ENCODE data around the gene TTC3. TPM values are rescaled to one million over a fixed set of nuclear protein-coding genes. Genes with fewer than 3 reads are reported as not detected.

Gene TTC3
- total RNA-seq, 1 experiment from 2014 or later: 92.8 TPM

- H3K27ac Mint-ChIP-seq (ENCODE audit: unreplicated experiment): no peak overlapping the region
Measured at GRCh38 chr21:37063433-37063832, 9.6 kb upstream of the TTC3 start.

DNA sequence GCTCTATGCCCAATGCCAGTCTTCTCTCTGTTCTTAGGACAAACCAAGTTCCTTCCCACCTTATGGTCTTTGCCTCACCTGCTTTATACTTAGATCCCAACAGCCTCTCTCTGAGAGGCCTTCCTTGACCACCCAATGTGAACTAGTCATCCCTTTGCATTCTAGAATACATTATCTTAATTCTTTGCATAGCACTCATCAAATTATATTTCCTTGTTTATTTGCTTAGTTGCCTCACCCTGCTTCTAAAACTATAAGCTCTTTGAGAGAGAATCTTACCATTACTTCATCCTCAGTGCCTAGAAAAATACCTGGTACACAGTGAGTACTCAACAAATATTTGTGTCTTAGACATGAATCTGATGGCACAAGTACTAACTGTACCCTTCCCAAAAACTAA lies 8.2 kb upstream of the TTC3 start:
- peaks cover 20% of the 10 kb centered on the region for H3K36me3 Mint-ChIP-seq (ENCODE audit: insufficient read depth, unreplicated experiment)
- TF ChIP-seq, protein P1, sequence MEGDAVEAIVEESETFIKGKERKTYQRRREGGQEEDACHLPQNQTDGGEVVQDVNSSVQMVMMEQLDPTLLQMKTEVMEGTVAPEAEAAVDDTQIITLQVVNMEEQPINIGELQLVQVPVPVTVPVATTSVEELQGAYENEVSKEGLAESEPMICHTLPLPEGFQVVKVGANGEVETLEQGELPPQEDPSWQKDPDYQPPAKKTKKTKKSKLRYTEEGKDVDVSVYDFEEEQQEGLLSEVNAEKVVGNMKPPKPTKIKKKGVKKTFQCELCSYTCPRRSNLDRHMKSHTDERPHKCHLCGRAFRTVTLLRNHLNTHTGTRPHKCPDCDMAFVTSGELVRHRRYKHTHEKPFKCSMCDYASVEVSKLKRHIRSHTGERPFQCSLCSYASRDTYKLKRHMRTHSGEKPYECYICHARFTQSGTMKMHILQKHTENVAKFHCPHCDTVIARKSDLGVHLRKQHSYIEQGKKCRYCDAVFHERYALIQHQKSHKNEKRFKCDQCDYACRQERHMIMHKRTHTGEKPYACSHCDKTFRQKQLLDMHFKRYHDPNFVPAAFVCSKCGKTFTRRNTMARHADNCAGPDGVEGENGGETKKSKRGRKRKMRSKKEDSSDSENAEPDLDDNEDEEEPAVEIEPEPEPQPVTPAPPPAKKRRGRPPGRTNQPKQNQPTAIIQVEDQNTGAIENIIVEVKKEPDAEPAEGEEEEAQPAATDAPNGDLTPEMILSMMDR (IDR thresholded peaks at IDR 0.05; ENCODE audit: insufficient read depth in 1 of 2, low read depth in 1 of 2, low read length in 1 of 2, severe bottlenecking in 1 of 2, unreplicated experiment in 1 of 2): no peak
- no peaks in the 10 kb centered on the region for H3K9me3 ChIP-seq
- peaks cover 12% of the 10 kb centered on the region for H3K4me1 ChIP-seq
- BruUV-seq (replicated peaks): no TSS peak
- DNase-seq: no peak
- H3K27ac Mint-ChIP-seq (ENCODE audit: unreplicated experiment): no peak overlapping the region
- no peaks in the 10 kb centered on the region for H3K27me3 ChIP-seq (replicated peaks; ENCODE audit: control insufficient read depth, insufficient read depth, low read length)
- no peaks in the 10 kb centered on the region for H3K27me3 Mint-ChIP-seq (ENCODE audit: insufficient read depth, unreplicated experiment)
- no peaks in the 10 kb centered on the region for H3K9me3 Mint-ChIP-seq (ENCODE audit: unreplicated experiment)
- ChIA-PET CTCF (no interaction called here), POLR2A (no interaction called here)
- H3K36me3 ChIP-seq (ENCODE audit: control insufficient read depth, insufficient read depth, low read length): no peaks in the 10 kb centered on the region; the same call in 1 of the 2 replicates
- H3K4me3 ChIP-seq (ENCODE audit: low read depth, low read length): no peak overlapping the region
- H3K4me1 Mint-ChIP-seq (ENCODE audit: low read depth, unreplicated experiment): peaks cover 12% of the 10 kb centered on the region
- no peak overlapping the region for H3K4me3 Mint-ChIP-seq (ENCODE audit: unreplicated experiment)
- intact Hi-C loops (cut with micrococcal nuclease; ENCODE audit: unreplicated experiment): no loop called here

More at GRCh38 chr21:37063433-37063832, 9.6 kb upstream of the TTC3 start:
- DNase-seq: no peak
- Mint-ChIP-seq H3K4me3 (ENCODE audit: unreplicated experiment) (no peak overlapping the region), H3K4me1 (ENCODE audit: low read depth, unreplicated experiment) (peaks cover 12% of the 10 kb centered on the region), H3K36me3 (ENCODE audit: insufficient read depth, unreplicated experiment) (peaks cover 14% of the 10 kb centered on the region), H3K9me3 (ENCODE audit: unreplicated experiment) (no peaks in the 10 kb centered on the region), H3K27me3 (ENCODE audit: insufficient read depth, unreplicated experiment) (no peaks in the 10 kb centered on the region)
- Histone ChIP-seq H3K9me3 (no peaks in the 10 kb centered on the region), H3K27me3 (replicated peaks; ENCODE audit: control insufficient read depth, insufficient read depth, low read length) (no peaks in the 10 kb centered on the region), H3K36me3 (ENCODE audit: control insufficient read depth, insufficient read depth, low read length) (no peaks in the 10 kb centered on the region), H3K4me3 (ENCODE audit: low read depth, low read length) (no peak overlapping the region), H3K4me1 (peaks cover 13% of the 10 kb centered on the region)
- CTCF ChIA-PET: no interaction called here
- POLR2A ChIA-PET: no interaction called here
- TF ChIP-seq, protein P1 (IDR thresholded peaks at IDR 0.05; ENCODE audit: insufficient read depth in 1 of 2, low read depth in 1 of 2, low read length in 1 of 2, severe bottlenecking in 1 of 2, unreplicated experiment in 1 of 2): no peak
- intact Hi-C loops (cut with micrococcal nuclease; ENCODE audit: unreplicated experiment): no loop called here
- no TSS peak for BruUV-seq (replicated peaks)

DNA sequence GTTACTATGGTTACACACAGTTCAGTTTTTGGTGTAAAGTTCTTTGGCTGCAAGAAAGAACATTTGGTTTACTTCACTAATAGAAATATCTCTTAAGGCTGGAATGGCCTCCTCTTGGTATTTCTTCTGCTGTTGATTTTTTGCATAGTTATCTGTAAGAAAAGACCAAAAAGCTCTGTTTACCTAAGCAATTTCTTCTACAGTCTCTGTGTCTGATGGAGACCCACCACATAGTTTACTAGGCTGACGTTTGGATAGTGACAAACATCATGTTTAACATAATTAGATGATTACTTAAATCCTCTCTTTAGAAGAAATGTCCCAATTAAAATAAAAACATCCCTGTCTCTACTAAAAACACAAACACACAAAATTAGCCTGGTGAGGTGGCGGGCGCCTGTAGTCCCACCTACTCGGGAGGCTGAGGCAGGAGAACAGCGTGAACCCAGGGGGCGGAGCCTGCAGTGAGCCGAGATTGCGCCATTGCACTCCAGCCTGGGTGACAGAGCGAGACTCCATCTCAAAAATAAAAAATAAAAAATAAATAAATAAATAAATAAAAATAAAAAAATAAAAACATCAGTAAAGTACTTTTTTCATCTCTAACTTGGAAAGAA lies 7.4 kb upstream of the TTC3 start:
- no peaks in the 10 kb centered on the region for H3K27me3 Mint-ChIP-seq (ENCODE audit: insufficient read depth, unreplicated experiment)
- ChIA-PET POLR2A (no interaction called here), CTCF (no interaction called here)
- H3K36me3 ChIP-seq (ENCODE audit: control insufficient read depth, insufficient read depth, low read length): no peaks in the 10 kb centered on the region; the same call in 1 of the 2 replicates
- H3K36me3 Mint-ChIP-seq (ENCODE audit: insufficient read depth, unreplicated experiment): peaks cover 23% of the 10 kb centered on the region
- TF ChIP-seq, protein P1 (IDR thresholded peaks at IDR 0.05; ENCODE audit: insufficient read depth in 1 of 2, low read depth in 1 of 2, low read length in 1 of 2, severe bottlenecking in 1 of 2, unreplicated experiment in 1 of 2): no peak
- H3K4me1 Mint-ChIP-seq (ENCODE audit: low read depth, unreplicated experiment): peaks cover 12% of the 10 kb centered on the region
- H3K4me3 Mint-ChIP-seq (ENCODE audit: unreplicated experiment): no peak overlapping the region
- intact Hi-C loops (cut with micrococcal nuclease; ENCODE audit: unreplicated experiment): no loop called here
- no peak overlapping the region for H3K27ac Mint-ChIP-seq (ENCODE audit: unreplicated experiment)
- no TSS peak for BruUV-seq (replicated peaks)
- H3K4me3 ChIP-seq (ENCODE audit: low read depth, low read length): no peak overlapping the region
- peaks cover 4% of the 10 kb centered on the region for H3K4me1 ChIP-seq
- H3K9me3 ChIP-seq: no peaks in the 10 kb centered on the region
- H3K27me3 ChIP-seq (replicated peaks; ENCODE audit: control insufficient read depth, insufficient read depth, low read length): no peaks in the 10 kb centered on the region
- H3K9me3 Mint-ChIP-seq (ENCODE audit: unreplicated experiment): no peaks in the 10 kb centered on the region
- no peak for DNase-seq

Data from Caco-2 (cell line).